Renal cortical epithelial cell (primary cell): ENCODE data around the gene PCBP3. TPM values are rescaled to one million over a fixed set of nuclear protein-coding genes. Genes with fewer than 3 reads are reported as not detected.
A peak's percentile ranks its signal among the peaks of the same experiment; 100 is the strongest.

Experiments used
- DNase-seq: peaks from one replicate; pipeline ENCODE4 v3.0.0-alpha.2; 2011; ENCODE audit warnings: low read depth
- total RNA-seq: library from RNA; depleted of rRNA; stranded (reverse); fragments of >200 nt; gene quantifications from 2 replicates; pipeline ENCODE4 v1.2.3, GENCODE V29; 2014

Gene PCBP3
- total RNA-seq, 1 donor from 2014 or later: 0.15 TPM

- no peak for DNase-seq
Observed at GRCh38 chr21:45910548-45911221, 267.2 kb downstream of the PCBP3 start.

GRCh38 chr21:45911806-45912325, 268.3 kb downstream of the PCBP3 start:
- DNase-seq: no peak

- no peak for DNase-seq
Observed at GRCh38 chr21:45912611-45913417, 269.3 kb downstream of the PCBP3 start.

GRCh38 chr21:45913418-45913765, 269.9 kb downstream of the PCBP3 start:
- no peak for DNase-seq

- no peak for DNase-seq
Observed at GRCh38 chr21:45913886-45914285, 270.4 kb downstream of the PCBP3 start.

- no peak for DNase-seq
Observed at GRCh38 chr21:45914321-45914845, 270.9 kb downstream of the PCBP3 start.

GRCh38 chr21:45916011-45916840, 272.7 kb downstream of the PCBP3 start:
- no peak for DNase-seq

GRCh38 chr21:45917241-45917640, 273.7 kb downstream of the PCBP3 start:
- DNase-seq: no peak

GRCh38 chr21:45918011-45918410, 274.5 kb downstream of the PCBP3 start:
- no peak for DNase-seq

GRCh38 chr21:45918835-45919447, 275.4 kb downstream of the PCBP3 start:
- DNase-seq: no peak

- no peak for DNase-seq
Observed at GRCh38 chr21:45919593-45919992, 276.1 kb downstream of the PCBP3 start.

GRCh38 chr21:45920824-45921600, 277.5 kb downstream of the PCBP3 start:
- DNase-seq: no peak

GRCh38 chr21:45921917-45922316, 278.4 kb downstream of the PCBP3 start:
- no peak for DNase-seq

- no peak for DNase-seq
Observed at GRCh38 chr21:45922648-45923047, 279.1 kb downstream of the PCBP3 start.

- DNase-seq: peak; percentile 15
Observed at GRCh38 chr21:45923146-45923545, 279.6 kb downstream of the PCBP3 start.

GRCh38 chr21:45926281-45926680, 282.8 kb downstream of the PCBP3 start:
- no peak for DNase-seq

- DNase-seq: no peak
Observed at GRCh38 chr21:45927032-45927431, 283.5 kb downstream of the PCBP3 start.

GRCh38 chr21:45927851-45928850, 284.6 kb downstream of the PCBP3 start:
- DNase-seq: no peak

- DNase-seq: no peak
Observed at GRCh38 chr21:45929449-45929848, 285.9 kb downstream of the PCBP3 start.
